HEK293 (cell line): ENCODE measurements around the gene MEOX1.

Source experiments
- CTCF ChIA-PET: fragments of 350-600 bp; formaldehyde crosslinking; extraction: SDS; loops from one replicate; lab custom pipeline; 2021; ENCODE audit warnings: antibody characterized with exemption; lab: Yijun Ruan, JAX
- POLR2A ChIA-PET: fragments of 300-600 bp; formaldehyde crosslinking; extraction: SDS; loops from one replicate; lab custom pipeline; 2020; ENCODE audit warnings: antibody characterized with exemption, inconsistent platforms; lab: Yijun Ruan, JAX
- H3K27ac ChIP-seq: fragments of 200-500 bp; sonication (Bioruptor generic); 2 replicates; pipeline ENCODE4 v1.5.1; 2014; ENCODE audit warnings: low read depth, low read length, control low read depth, inconsistent platforms; ENCODE audit errors: extremely low read depth
- H3K36me3 ChIP-seq, 2 experiments: fragments of 200-500 bp in 1 of 2; sonication (Bioruptor generic) in 1 of 2; 1 replicate in 1 of 2; 2 replicates in 1 of 2; pipeline ENCODE4 v1.5.1; 2014 to 2017; ENCODE audit warnings: inconsistent platforms in 2 of 2, low read length in 2 of 2; ENCODE audit not compliant: control insufficient read depth in 2 of 2, insufficient read depth in 1 of 2
- H3K4me1 ChIP-seq: fragments of 200-500 bp; sonication (Bioruptor generic); 2 replicates; pipeline ENCODE4 v1.5.1; 2014; ENCODE audit warnings: mild to moderate bottlenecking, low read length, inconsistent platforms; ENCODE audit not compliant: control insufficient read depth, insufficient read depth
- H3K4me3 ChIP-seq: 2 replicates; pipeline ENCODE4 v1.5.1; 2011; ENCODE audit warnings: low read depth, mild to moderate bottlenecking, control low read depth, low read length, moderate library complexity
- H3K9me3 ChIP-seq: fragments of 200-500 bp; sonication (Bioruptor generic); 2 replicates; pipeline ENCODE4 v1.5.1; 2014; ENCODE audit warnings: low read depth, low read length, inconsistent platforms; ENCODE audit not compliant: control insufficient read depth, insufficient read depth
- ELK4 ChIP-seq: IDR thresholded peaks from 2 replicates; pipeline ENCODE4 v1.6.1; 2011; ENCODE audit warnings: mild to moderate bottlenecking, low read depth, low read length, borderline replicate concordance
- MEIS1 ChIP-seq: sonication (generic); formaldehyde crosslinking; IDR thresholded peaks from 2 replicates; pipeline ENCODE4 v1.8.1; 2022; ENCODE audit warnings: missing genetic modification reagents, mild to moderate bottlenecking, borderline replicate concordance
- OVOL3 ChIP-seq: fragments of 450-650 bp; formaldehyde crosslinking; IDR thresholded peaks from 2 replicates; pipeline ENCODE4 v1.5.1; 2016; ENCODE audit warnings: missing biosample characterization, missing genetic modification characterization
- REPIN1 ChIP-seq: fragments of 450-650 bp; formaldehyde crosslinking; IDR thresholded peaks from 2 replicates; pipeline ENCODE4 v1.5.1; 2017; ENCODE audit warnings: missing biosample characterization, missing genetic modification characterization, low read depth
- ZFP37 ChIP-seq: fragments of 450-650 bp; formaldehyde crosslinking; IDR thresholded peaks from 2 replicates; pipeline ENCODE4 v1.5.1; 2016; ENCODE audit warnings: missing biosample characterization, missing genetic modification characterization
- ZFP69B ChIP-seq: fragments of 450-650 bp; formaldehyde crosslinking; IDR thresholded peaks from 2 replicates; pipeline ENCODE4 v1.5.1; 2016; ENCODE audit warnings: missing biosample characterization, missing genetic modification characterization
- ZNF112 ChIP-seq: fragments of 450-650 bp; formaldehyde crosslinking; IDR thresholded peaks from 2 replicates; pipeline ENCODE4 v1.5.0; 2017; ENCODE audit warnings: missing biosample characterization, missing genetic modification characterization
- ZNF138 ChIP-seq: fragments of 450-650 bp; formaldehyde crosslinking; IDR thresholded peaks from 2 replicates; pipeline ENCODE4 v1.5.1; 2016; ENCODE audit warnings: missing biosample characterization, missing genetic modification characterization, borderline replicate concordance
- ZNF223 ChIP-seq: fragments of 450-650 bp; formaldehyde crosslinking; IDR thresholded peaks from 2 replicates; pipeline ENCODE4 v1.5.1; 2016; ENCODE audit warnings: missing biosample characterization, missing genetic modification characterization
- ZNF292 ChIP-seq: fragments of 450-650 bp; formaldehyde crosslinking; IDR thresholded peaks from 2 replicates; pipeline ENCODE4 v1.5.1; 2016; ENCODE audit warnings: low read depth, missing biosample characterization, missing genetic modification characterization, borderline replicate concordance
- ZNF311 ChIP-seq: fragments of 450-650 bp; formaldehyde crosslinking; IDR thresholded peaks from 2 replicates; pipeline ENCODE4 v1.5.1; 2017; ENCODE audit warnings: missing biosample characterization, missing genetic modification characterization, borderline replicate concordance
- ZNF324 ChIP-seq: fragments of 450-650 bp; formaldehyde crosslinking; IDR thresholded peaks from 2 replicates; pipeline ENCODE4 v1.5.1; 2016; ENCODE audit warnings: missing biosample characterization, missing genetic modification characterization
- ZNF433 ChIP-seq: fragments of 450-650 bp; formaldehyde crosslinking; IDR thresholded peaks from 2 replicates; pipeline ENCODE4 v1.5.1; 2016; ENCODE audit warnings: missing biosample characterization, missing genetic modification characterization, low read depth
- ZNF514 ChIP-seq: fragments of 450-650 bp; formaldehyde crosslinking; IDR thresholded peaks from 2 replicates; pipeline ENCODE4 v1.5.1; 2016; ENCODE audit warnings: missing biosample characterization, missing genetic modification characterization
- ZNF548 ChIP-seq: fragments of 450-650 bp; formaldehyde crosslinking; IDR thresholded peaks from 2 replicates; pipeline ENCODE4 v1.5.1; 2016; ENCODE audit warnings: missing biosample characterization, missing genetic modification characterization
- ZNF704 ChIP-seq: fragments of 450-650 bp; formaldehyde crosslinking; IDR thresholded peaks from 2 replicates; pipeline ENCODE4 v1.5.1; 2016; ENCODE audit warnings: missing biosample characterization, missing genetic modification characterization
- ZNF747 ChIP-seq: fragments of 450-650 bp; formaldehyde crosslinking; IDR thresholded peaks from 2 replicates; pipeline ENCODE4 v1.5.1; 2016; ENCODE audit warnings: missing biosample characterization, missing genetic modification characterization
- ZNF777 ChIP-seq: fragments of 450-650 bp; formaldehyde crosslinking; IDR thresholded peaks from 2 replicates; pipeline ENCODE4 v1.5.1; 2017; ENCODE audit warnings: missing biosample characterization, missing genetic modification characterization, borderline replicate concordance
- ZNF785 ChIP-seq: fragments of 450-650 bp; formaldehyde crosslinking; IDR thresholded peaks from 2 replicates; pipeline ENCODE4 v1.5.1; 2016; ENCODE audit warnings: missing biosample characterization, missing genetic modification characterization
- ZNF843 ChIP-seq: fragments of 450-650 bp; formaldehyde crosslinking; IDR thresholded peaks from 2 replicates; pipeline ENCODE4 v1.5.1; 2016; ENCODE audit warnings: missing biosample characterization, missing genetic modification characterization
- ZSCAN18 ChIP-seq: fragments of 450-650 bp; formaldehyde crosslinking; IDR thresholded peaks from 2 replicates; pipeline ENCODE4 v1.5.1; 2016; ENCODE audit warnings: missing biosample characterization, missing genetic modification characterization
- ZSCAN30 ChIP-seq: fragments of 450-650 bp; IDR thresholded peaks from 2 replicates; pipeline ENCODE4 v1.5.1; 2018; ENCODE audit warnings: missing biosample characterization, mild to moderate bottlenecking, missing genetic modification characterization, moderate library complexity

Gene MEOX1

DNA sequence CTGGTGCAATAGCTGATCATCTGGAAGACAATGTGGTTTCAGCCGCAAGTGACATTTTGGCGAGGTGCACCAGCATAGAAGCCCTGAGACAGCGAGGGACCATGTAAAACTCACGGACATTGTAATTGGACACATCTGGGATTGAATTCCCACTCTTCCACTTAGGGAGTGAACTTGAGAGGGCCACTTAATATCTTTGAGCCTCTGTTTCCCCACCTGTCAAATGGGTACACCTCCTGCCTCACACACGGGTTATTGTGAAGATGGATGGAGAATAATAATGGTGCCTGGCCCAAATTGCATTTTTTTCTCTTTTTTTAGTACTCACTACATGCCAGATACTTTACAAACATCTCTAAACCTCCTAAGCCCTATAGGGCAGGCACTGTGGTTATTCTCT is 45.5 kb upstream of the MEOX1 start:
- no peaks in the 10 kb centered on the region for H3K9me3 ChIP-seq
- CTCF ChIA-PET = interaction anchor here (3.0 kb wide), 1 partner anchor 13 kb away, joined by 16 read pairs; no protein-coding TSS in a partner anchor
- TF ChIP-seq ZFP37 (tag by site-specific recombination) (no peak), ZFP69B (tag by site-specific recombination) (no peak), ZNF223 (no peak), REPIN1 (tag by site-specific recombination) (no peak), ZNF433 (no peak), ZNF324 (tag by site-specific recombination) (no peak), ZNF704 (no peak), ZNF747 (no peak), ZNF311 (tag by site-specific recombination) (no peak), ZNF138 (tag by site-specific recombination) (no peak), ZNF548 (tag by site-specific recombination) (no peak), ZNF777 (tag by site-specific recombination) (no peak), MEIS1 (CRISPR knock-in tag) (no peak), OVOL3 (tag by site-specific recombination) (no peak), ZNF112 (tag by site-specific recombination) (no peak), ZNF292 (no peak), ELK4 (no peak), ZSCAN18 (tag by site-specific recombination) (no peak), ZNF843 (tag by site-specific recombination) (no peak), ZNF785 (tag by site-specific recombination) (no peak)
- TF ChIP-seq, all 188 proteins: peak for 0

GRCh38 chr17:43706235-43706634 is 44.5 kb upstream of the MEOX1 start:
- H3K27ac ChIP-seq = no peak overlapping the region
- CTCF ChIA-PET = interaction anchor here (3.0 kb wide), 1 partner anchor 12 kb away, joined by 16 read pairs; no protein-coding TSS in a partner anchor
- H3K4me1 ChIP-seq = no peaks in the 10 kb centered on the region
- H3K36me3 ChIP-seq = no peaks in the 10 kb centered on the region
- H3K4me3 ChIP-seq = no peak overlapping the region
- TF ChIP-seq MEIS1 (CRISPR knock-in tag) (no peak), ZNF514 (no peak), ZSCAN30 (no peak)
- POLR2A ChIA-PET = no interaction called here
- no peaks in the 10 kb centered on the region for H3K9me3 ChIP-seq

More for the DNA sequence above, 45.5 kb upstream of the MEOX1 start:
- H3K4me1 ChIP-seq = no peaks in the 10 kb centered on the region
- POLR2A ChIA-PET = no interaction called here
- H3K27ac ChIP-seq = no peak overlapping the region
- H3K4me3 ChIP-seq = no peak overlapping the region
- no peaks in the 10 kb centered on the region for H3K36me3 ChIP-seq
